Measurements from ENCODE around the gene STRADA.
"Not testable (repeated sequence)": the region's sequence is repeated elsewhere in the genome, so short reads cannot be mapped to it uniquely, and the experiment has no call there.

The STRADA gene

DNA sequence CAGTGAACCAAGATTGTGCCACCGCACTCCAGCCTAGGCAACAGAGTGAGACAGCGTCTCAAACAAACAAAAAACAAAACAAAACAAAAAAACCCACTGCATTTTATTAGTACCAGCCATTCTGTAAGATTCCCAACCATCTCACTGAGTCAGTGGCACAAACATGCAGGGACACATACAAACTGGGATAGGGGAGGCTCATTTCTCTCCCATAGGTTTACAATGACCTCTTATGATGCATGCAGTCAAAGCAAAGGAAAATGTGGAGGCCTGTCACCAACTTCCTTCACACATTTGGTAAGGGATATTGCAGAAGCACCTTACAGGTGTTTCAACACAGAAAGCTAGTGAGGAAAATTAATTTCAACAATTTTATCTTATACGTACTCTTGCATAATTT, 12.4 kb upstream of the STRADA start:
- DNase-seq (ENCODE audit: low spot score), result no peak

GRCh38 chr17:63753215-63753614, 11.6 kb upstream of the STRADA start:
- no peak for DNase-seq (ENCODE audit: low spot score)

DNA sequence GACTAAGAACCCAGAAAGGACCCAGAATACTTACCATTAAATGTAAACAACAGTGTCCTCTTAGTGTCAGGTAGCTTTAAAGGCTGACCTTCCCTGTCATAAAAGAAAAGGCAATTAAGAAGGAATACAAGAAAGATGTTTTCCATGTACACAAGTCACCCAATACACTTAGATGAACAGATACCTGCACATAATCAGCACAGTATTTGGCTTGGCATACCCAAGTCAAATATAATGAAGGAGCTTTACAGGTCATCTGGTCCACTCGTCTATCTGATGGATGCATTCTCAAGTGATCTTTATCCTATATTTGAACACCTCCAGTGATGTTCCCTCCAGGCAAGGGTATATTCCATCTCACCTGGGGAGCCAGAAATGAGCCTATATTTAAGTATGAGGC, 11.1 kb upstream of the STRADA start:
- DNase-seq (ENCODE audit: low spot score), result no peak

DNA sequence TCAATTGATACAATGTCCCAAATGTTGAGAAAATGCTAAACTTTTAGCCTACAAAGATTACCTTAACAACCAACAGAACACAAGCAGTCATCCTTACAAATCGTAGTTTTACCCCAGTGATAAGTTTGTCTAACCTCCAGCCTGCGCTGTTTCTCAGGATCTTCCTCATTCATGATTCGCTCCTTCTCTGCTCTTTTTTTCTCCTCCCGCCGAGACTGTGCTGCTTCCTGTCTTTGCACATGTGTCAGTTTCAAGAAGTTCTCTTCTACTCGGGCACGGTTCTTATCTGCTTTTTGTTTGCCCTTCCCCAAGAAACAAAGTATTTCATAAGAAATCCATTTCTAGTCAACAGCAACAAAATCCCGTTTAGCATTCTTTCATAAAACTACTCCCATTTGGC, 10.2 kb upstream of the STRADA start:
- no peak for DNase-seq (ENCODE audit: low spot score)

DNA sequence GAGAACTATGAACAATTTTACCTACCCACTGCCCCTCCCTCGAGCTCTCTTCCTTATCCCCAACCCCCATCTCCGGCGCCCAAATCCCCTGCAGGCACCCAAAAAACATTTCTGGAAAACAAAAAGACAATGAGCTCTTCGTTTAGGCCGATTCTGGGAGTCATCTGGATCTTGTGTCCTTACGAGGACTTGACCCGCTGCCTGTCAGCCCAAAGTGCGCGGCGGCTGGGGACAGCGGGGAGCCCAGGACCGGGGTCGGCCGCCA, 524 bp downstream of the STRADA start:
- DNase-seq (ENCODE audit: low spot score), result no peak

DNA sequence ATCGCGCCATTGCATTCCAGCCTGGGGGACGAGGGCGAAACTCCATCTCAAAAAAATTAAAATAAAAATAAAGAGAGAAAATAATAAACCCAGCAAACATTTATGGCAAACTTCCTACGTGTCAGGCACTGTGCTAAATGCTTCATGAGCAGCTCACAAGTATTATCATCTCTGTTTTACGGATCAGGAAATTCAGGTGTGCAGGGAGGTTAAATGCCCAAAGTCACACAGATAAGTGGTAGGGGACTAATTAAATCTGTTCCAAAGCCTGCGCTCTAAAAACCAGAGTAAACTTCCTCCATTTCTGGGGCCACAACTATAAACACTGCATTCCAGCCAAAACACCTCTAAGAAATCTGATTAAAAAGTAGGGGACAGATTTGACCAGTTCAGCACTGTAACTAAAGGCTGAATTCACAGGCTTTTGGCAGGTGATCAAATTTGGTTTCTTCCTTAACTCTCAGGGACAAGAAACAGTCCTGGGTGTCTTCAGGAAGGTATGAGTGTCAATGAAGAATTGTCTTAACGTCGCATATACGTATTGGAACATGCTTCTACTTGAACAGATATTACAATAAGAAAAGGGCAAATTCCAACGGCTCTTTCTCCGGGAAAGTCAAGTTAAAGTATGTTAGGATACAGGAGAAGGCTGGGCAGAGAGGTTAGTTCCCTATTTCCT, 996 bp downstream of the STRADA start:
- DNase-seq (ENCODE audit: low spot score), result peak; percentile 11

DNA sequence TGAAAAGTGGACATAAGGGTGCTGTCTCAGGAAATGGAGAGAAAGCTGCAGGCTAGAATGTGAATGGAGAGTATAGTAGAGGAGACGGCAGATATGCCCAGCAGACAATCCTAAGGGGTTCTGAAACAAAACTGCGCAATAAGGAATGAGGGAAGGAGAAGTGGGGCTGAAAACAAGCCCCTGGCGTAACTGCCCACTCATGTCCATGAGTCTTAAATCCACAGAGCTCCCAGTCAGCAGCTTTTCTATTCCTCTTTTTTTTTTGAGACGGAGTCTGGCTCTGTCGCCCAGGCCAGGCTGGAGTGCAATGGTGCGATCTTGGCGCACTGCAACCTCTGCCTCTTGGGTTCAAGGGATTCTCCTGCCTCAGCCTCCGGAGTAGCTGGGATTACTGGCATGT, 5.9 kb downstream of the STRADA start:
- no peak for DNase-seq (ENCODE audit: low spot score)

DNA sequence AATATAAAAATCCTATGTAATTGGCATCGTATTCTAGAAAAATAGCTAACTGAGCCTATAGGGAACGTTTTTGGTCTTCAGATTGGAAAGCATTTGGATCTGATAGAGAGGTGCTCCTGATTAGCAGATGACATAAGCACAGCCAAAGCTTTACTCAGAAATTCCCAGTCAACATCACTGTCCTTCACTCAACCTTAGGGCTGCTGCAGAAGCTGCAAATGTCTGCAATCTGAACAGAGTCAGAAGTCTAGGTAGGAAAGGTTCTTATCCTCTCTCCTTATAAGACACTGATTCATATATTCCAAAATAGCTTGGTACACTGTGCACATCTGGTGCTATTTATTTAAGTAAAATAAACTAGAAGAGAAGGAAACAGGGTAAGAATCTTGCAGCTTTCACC, 19.2 kb downstream of the STRADA start:
- DNase-seq (ENCODE audit: low spot score), result no peak

DNA sequence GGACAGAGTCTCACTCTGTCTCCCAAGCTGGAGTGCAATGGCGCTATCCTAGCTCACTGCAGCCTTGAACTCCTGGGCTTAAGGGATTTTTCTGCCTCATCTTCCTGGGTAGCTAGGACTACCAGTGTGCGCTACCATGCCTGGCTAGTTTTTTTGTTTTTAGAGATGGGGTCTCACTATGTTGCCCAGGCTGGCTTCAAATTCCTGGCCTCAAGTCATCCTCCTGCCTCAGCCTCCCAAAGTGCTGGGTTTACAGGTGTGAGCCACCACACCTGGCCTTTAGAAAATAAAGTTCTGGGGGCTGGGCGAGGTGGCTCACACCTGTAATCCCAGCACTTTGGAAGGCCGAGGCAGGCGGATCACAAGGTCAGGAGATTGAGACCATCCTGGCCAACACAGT, 21.4 kb downstream of the STRADA start:
- DNase-seq (ENCODE audit: low spot score), result not testable (repeated sequence)

DNA sequence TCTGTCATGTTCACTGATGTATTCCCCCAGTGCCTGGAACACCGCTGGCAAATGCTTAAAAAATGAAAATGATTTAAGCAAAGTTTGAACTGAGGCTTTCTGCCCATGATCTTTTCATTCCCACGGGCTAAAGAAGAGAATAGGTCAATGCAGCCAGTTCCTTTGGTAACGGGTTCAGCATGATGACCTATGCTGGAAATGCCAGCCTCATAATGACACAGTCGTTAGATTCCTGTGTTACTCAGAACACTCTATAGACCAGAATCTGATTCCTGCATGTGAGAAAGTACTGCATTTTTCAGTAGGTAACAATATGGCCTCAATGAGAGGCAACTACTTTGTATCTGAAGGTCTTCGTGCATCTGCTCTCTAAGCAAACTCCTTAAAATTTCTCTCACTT, 22.6 kb downstream of the STRADA start:
- no peak for DNase-seq (ENCODE audit: low spot score)

DNA sequence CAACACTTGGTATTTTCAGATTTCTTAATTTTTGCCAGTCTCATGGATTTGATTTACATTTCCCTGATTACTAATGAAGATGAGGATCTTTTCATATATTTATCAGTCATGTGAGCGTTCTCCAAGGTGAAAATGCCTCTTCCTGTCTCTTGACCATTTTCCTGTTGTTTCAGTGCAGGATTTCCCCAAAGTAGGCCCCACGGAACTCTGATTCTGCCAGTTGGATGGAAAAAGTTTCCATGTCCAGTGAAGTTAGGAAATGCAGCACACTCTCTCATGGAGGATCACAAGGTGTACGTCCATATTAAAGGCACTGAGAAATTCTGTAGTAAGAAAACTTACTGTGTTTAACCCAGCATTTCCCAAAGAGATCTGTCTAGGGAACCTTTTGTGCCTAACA, 25.2 kb downstream of the STRADA start:
- no peak for DNase-seq (ENCODE audit: low spot score)

GRCh38 chr17:63714550-63715277, 26.9 kb downstream of the STRADA start:
- DNase-seq (ENCODE audit: low spot score), result no peak

DNA sequence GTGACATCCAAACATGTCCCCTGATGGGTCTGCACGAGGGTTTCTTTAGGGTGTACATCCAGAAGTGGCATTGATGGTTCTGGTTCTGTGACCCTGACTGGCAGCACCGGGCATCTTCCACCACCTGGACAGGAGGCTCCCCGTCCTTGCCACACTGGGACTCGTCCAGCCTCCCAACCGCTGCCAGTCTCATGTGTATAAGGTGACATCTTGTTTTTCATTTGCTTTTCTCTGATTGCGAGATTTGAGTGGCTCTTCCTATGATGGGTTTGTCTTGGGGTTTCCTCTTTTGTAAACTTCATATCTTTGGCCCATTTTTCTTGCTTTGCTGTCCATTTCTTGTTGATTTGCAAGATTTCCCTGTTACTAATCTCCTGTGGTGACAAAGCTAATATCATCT, 32.5 kb downstream of the STRADA start:
- DNase-seq (ENCODE audit: low spot score), result no peak

GRCh38 chr17:63707151-63707550, 34.4 kb downstream of the STRADA start:
- DNase-seq (ENCODE audit: low spot score), result no peak

GRCh38 chr17:63706336-63707082, 35.1 kb downstream of the STRADA start:
- no peak for DNase-seq (ENCODE audit: low spot score)

GRCh38 chr17:63705657-63706056, 35.9 kb downstream of the STRADA start:
- no peak for DNase-seq (ENCODE audit: low spot score)

DNA sequence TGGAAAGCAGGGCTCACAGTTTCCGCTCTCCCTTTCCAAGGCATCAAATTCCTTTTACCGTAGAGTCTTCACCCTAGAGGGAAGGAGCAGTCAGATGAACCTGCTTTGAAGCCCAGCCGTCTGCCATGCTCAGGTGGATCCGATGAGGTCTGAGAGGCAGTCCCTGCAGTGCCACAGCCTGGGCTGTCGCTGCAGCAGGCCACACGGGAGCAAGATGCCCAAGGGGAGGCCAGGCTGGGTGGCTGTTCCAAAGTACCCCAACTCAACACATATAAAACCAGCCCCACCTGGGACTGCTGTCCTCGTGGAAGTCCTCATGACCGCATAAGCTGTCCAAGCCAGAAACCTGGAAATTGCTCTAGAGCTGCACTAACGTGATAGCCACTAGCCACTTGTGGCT, 36.8 kb downstream of the STRADA start:
- DNase-seq (ENCODE audit: low spot score), result no peak

- no peak for DNase-seq (ENCODE audit: low spot score)
Observed at GRCh38 chr17:63704259-63704576, 37.4 kb downstream of the STRADA start.

DNA sequence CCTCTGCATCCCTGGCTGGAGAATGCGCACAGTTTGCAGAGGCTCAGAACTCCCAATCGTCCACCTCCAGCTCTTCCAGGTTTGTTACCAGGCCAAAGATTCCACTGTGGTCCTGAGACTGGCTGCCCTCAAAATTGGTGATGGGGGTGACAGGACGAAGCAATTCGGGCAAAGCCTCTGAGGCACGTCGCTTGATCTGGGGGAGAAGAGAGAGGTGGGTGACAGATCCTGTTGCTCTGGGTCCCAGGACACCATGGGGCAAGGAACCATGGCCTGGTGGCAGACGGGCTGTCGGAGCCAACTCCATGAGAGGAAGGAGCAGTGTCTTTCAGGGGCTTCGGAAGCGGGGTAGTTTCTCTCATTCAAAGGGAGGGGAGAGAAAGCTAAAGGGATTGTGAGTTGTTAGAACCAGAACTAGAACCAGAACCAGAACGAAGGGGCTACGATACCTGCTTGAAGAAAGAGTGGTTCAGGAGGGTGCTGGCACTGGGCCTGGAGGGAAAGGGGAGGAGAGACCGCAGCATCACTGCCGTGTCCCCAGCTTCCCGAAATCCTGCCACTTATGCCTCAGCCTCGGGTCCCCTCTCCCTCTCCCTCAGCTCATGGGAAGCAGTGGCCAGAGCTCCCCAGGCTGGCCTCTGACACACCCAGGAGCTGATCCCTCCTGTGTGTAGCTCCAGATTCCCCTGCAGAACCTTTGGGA, 37.9 kb downstream of the STRADA start:
- DNase-seq (ENCODE audit: low spot score), result no peak

- no peak for DNase-seq (ENCODE audit: low spot score)
Observed at GRCh38 chr17:63703029-63703428, 38.6 kb downstream of the STRADA start.

DNA sequence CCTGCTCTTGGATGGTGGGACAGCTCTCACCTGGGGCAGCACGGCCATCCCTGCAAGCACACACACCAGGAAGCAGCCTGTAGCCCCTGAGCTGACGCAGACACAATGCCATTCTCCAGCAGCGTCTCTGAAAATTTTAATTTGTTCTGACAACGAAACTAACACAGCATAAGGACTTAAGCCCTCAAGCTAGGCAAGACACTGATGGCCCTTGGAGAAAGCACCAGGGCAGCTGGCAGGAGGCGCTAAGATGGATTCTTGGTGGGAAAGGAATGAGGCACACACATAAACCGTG, 38.9 kb downstream of the STRADA start:
- DNase-seq (ENCODE audit: low spot score), result no peak

DNA sequence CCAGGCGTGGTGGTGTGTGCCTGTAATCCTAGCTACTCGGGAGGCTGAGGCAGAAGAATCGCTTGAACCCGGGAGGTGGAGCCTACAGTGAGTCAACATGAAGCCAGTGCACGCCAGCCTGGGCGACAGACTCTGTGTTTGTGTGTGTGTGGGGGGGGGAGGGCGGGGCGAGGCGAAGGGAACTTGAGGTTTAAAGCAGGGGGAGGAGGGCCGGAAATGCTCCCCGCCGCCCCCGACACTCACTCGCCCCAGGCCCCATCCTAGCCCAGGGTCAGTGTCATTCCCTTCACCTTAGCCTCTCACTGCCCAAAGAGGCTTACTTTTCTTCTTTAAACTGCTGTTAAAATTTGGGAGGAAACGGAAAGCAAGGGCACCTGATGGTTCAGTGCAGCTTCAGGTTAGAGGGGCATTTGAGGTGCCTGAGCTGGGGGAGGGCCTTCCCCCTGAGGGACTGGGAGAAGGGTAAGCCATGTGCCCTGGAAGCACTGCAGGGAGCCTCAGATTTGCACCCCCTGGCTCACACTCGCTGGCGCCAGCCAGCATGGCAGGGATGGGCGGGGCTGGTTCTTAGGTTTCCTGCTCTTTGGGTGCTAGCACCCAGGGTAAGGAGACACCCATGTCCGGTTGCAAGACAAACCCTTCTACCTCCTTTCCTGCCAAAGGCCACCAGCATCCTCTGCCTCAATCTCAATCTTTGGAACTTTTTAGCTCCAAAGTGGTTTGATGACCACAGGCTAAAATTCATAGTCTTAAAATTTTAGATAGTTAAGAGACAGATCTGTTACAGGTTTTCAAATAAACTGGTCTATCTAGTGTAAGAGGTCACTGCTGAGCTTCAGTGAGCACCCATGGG, 39.5 kb downstream of the STRADA start:
- no peak for DNase-seq (ENCODE audit: low spot score)

All from AG20443 (cell line).